ENCODE results near the gene PLD1. TPM values are rescaled to one million over a fixed set of nuclear protein-coding genes. Genes with fewer than 3 reads are reported as not detected.

Gene PLD1
- total RNA-seq, 1 experiment from 2014 or later: 32.5 TPM

GRCh38 chr3:171736556-171736955 is 73.7 kb downstream of the PLD1 start:
- CTCF ChIA-PET: no interaction called here
- no peak overlapping the region for H2AFZ ChIP-seq
- no peak overlapping the region for H3K4me3 ChIP-seq
- no TSS peak for BruUV-seq (replicated peaks)
- no peaks in the 10 kb centered on the region for H3K27me3 ChIP-seq (ENCODE audit: insufficient read depth, low read depth)
- H4K20me1 ChIP-seq (ENCODE audit: insufficient read depth): peaks cover 2% of the 10 kb centered on the region; the same call in 1 of the 2 replicates
- POLR2A ChIA-PET (ENCODE audit: unreplicated experiment): no interaction called here
- no peak overlapping the region for H3K4me2 ChIP-seq
- intact Hi-C loops (cut with micrococcal nuclease; ENCODE audit: unreplicated experiment): no loop called here
- H3K4me1 ChIP-seq (replicated peaks; ENCODE audit: insufficient read depth): no peaks in the 10 kb centered on the region
- no peaks in the 10 kb centered on the region for H3K36me3 ChIP-seq (ENCODE audit: low read depth)
- no peaks in the 10 kb centered on the region for H3K9me3 ChIP-seq (ENCODE audit: insufficient read depth, low read depth)
- H3K79me2 ChIP-seq (ENCODE audit: low read depth): no peaks in the 10 kb centered on the region
- H3F3A ChIP-seq (ENCODE audit: insufficient read depth, low read depth): no peaks in the 10 kb centered on the region; the same call in 1 of the 2 replicates
- no peaks in the 10 kb centered on the region; the same call in 1 of the 2 replicates for H3K9me2 ChIP-seq (ENCODE audit: insufficient read depth)
- H3K27ac ChIP-seq: no peak overlapping the region
- DNase-seq: no peak
- TF ChIP-seq CTCF (conservative IDR thresholded peaks at IDR 0.05) (no peak), EZH2 (IDR thresholded peaks at IDR 0.05; ENCODE audit: low read depth) (no peak)

GRCh38 chr3:171733561-171733960 is 76.7 kb downstream of the PLD1 start:
- Histone ChIP-seq H3K9me3 (ENCODE audit: insufficient read depth, low read depth) (no peaks in the 10 kb centered on the region), H3K4me2 (no peak overlapping the region), H2AFZ (no peak overlapping the region), H3K4me3 (no peak overlapping the region), H3K27ac (no peak overlapping the region), H3F3A (ENCODE audit: insufficient read depth, low read depth) (no peaks in the 10 kb centered on the region; the same call in 1 of the 2 replicates), H3K9me2 (ENCODE audit: insufficient read depth) (no peaks in the 10 kb centered on the region; the same call in 1 of the 2 replicates), H4K20me1 (ENCODE audit: insufficient read depth) (peaks cover 2% of the 10 kb centered on the region; the same call in 1 of the 2 replicates), H3K27me3 (ENCODE audit: insufficient read depth, low read depth) (no peaks in the 10 kb centered on the region), H3K4me1 (replicated peaks; ENCODE audit: insufficient read depth) (no peaks in the 10 kb centered on the region), H3K79me2 (ENCODE audit: low read depth) (no peaks in the 10 kb centered on the region), H3K36me3 (ENCODE audit: low read depth) (no peaks in the 10 kb centered on the region)
- no peak for TF ChIP-seq EZH2 (IDR thresholded peaks at IDR 0.05; ENCODE audit: low read depth)
- no peak for TF ChIP-seq CTCF (conservative IDR thresholded peaks at IDR 0.05)
- intact Hi-C loops (cut with micrococcal nuclease; ENCODE audit: unreplicated experiment): no loop called here
- no TSS peak for BruUV-seq (replicated peaks)
- ChIA-PET CTCF (no interaction called here), POLR2A (ENCODE audit: unreplicated experiment) (interaction anchor here (0.7 kb wide), 1 partner anchor 306 kb away, joined by 3 read pairs; the partner anchor contains the start of gene FNDC3B)
- DNase-seq: no peak

- H3K4me1 ChIP-seq (replicated peaks; ENCODE audit: insufficient read depth): no peaks in the 10 kb centered on the region
- H3K9me3 ChIP-seq (ENCODE audit: insufficient read depth, low read depth): no peaks in the 10 kb centered on the region
- H4K20me1 ChIP-seq (ENCODE audit: insufficient read depth): no peaks in the 10 kb centered on the region
- H3K4me2 ChIP-seq: no peak overlapping the region
- H3K79me2 ChIP-seq (ENCODE audit: low read depth): no peaks in the 10 kb centered on the region
- H3K27me3 ChIP-seq (ENCODE audit: insufficient read depth, low read depth): no peaks in the 10 kb centered on the region
- intact Hi-C loops (cut with micrococcal nuclease; ENCODE audit: unreplicated experiment): no loop called here
- no peak overlapping the region for H3K4me3 ChIP-seq
- POLR2A ChIA-PET (ENCODE audit: unreplicated experiment): interaction anchor here (0.7 kb wide), 1 partner anchor 307 kb away, joined by 3 read pairs; the partner anchor contains the start of gene FNDC3B
- no peaks in the 10 kb centered on the region; the same call in 1 of the 2 replicates for H3K9me2 ChIP-seq (ENCODE audit: insufficient read depth)
- no peak overlapping the region for H2AFZ ChIP-seq
- no peak overlapping the region for H3K27ac ChIP-seq
- H3K36me3 ChIP-seq (ENCODE audit: low read depth): no peaks in the 10 kb centered on the region
- DNase-seq: no peak
- H3F3A ChIP-seq (ENCODE audit: insufficient read depth, low read depth): no peaks in the 10 kb centered on the region
- CTCF ChIA-PET: no interaction called here
- TF ChIP-seq EZH2 (IDR thresholded peaks at IDR 0.05; ENCODE audit: low read depth) (no peak), CTCF (conservative IDR thresholded peaks at IDR 0.05) (no peak)
- no TSS peak for BruUV-seq (replicated peaks)
These were observed 77.5 kb downstream of the PLD1 start for GRCh38 chr3:171732756-171733155.

All from PC-9 (cell line).